K562 (cell line): ENCODE measurements around the gene SON.

Experiments
- ARID3B ChIP-seq: fragments of 250-450 bp; sonication (Bioruptor Pico); IDR thresholded peaks from 2 replicates; pipeline ENCODE4 v1.4.0; 2020; ENCODE audit warnings: borderline replicate concordance
- ATF4 ChIP-seq: fragments of 450-650 bp; formaldehyde crosslinking; IDR thresholded peaks from 2 replicates; pipeline ENCODE4 v1.4.0; 2022; ENCODE audit warnings: mild to moderate bottlenecking, moderate library complexity
- E2F8 ChIP-seq: fragments of 450-650 bp; IDR thresholded peaks from 2 replicates; pipeline ENCODE4 v1.7.1; 2018; ENCODE audit warnings: mild to moderate bottlenecking, low read depth; ENCODE audit not compliant: partially characterized antibody
- EP300 ChIP-seq: IDR thresholded peaks from 2 replicates; pipeline ENCODE4 v1.6.1; 2012; ENCODE audit warnings: low read length, improper control_type of control experiment
- EZH2 ChIP-seq: IDR thresholded peaks from 2 replicates; pipeline ENCODE4 v1.6.1; 2012; ENCODE audit warnings: low read depth, mild to moderate bottlenecking, inconsistent platforms, low read length, borderline replicate concordance
- FOXA1 ChIP-seq: fragments of 450-650 bp; IDR thresholded peaks from 2 replicates; pipeline ENCODE4 v1.6.1; 2016; ENCODE audit warnings: mild to moderate bottlenecking, borderline replicate concordance
- HDAC2 ChIP-seq: fragments of 450-650 bp; IDR thresholded peaks from 2 replicates; pipeline ENCODE4 v1.6.1; 2016; ENCODE audit warnings: mild to moderate bottlenecking
- POLR2AphosphoS5 ChIP-seq: IDR thresholded peaks from 2 replicates; pipeline ENCODE4 v1.6.1; 2011; ENCODE audit warnings: mild to moderate bottlenecking, low read depth, low read length, moderate library complexity; ENCODE audit not compliant: control insufficient read depth, insufficient read depth
- PRPF4 ChIP-seq: fragments of 200-400 bp; formaldehyde crosslinking; IDR thresholded peaks from one replicate; pipeline ENCODE4 v1.6.1; 2017; ENCODE audit warnings: low read length, low read depth, mild to moderate bottlenecking; ENCODE audit not compliant: insufficient read depth, poor library complexity, severe bottlenecking
- SRSF1 ChIP-seq: fragments of 200-400 bp; formaldehyde crosslinking; IDR thresholded peaks from 2 replicates; pipeline ENCODE4 v1.6.1; 2017; ENCODE audit warnings: mild to moderate bottlenecking, low read depth, low read length, moderate library complexity
- ZBTB33 ChIP-seq: sonication (generic); formaldehyde crosslinking; IDR thresholded peaks from 2 replicates; pipeline ENCODE4 v1.8.1; 2023; ENCODE audit warnings: mild to moderate bottlenecking, missing genetic modification reagents
- ZNF717 ChIP-seq: fragments of 250-450 bp; sonication (Bioruptor Pico); IDR thresholded peaks from 2 replicates; pipeline ENCODE4 v1.5.0; 2021
- TF ChIP-seq, protein P1 (sequence below): fragments of 450-650 bp; formaldehyde crosslinking; IDR thresholded peaks from 2 replicates; pipeline ENCODE4 v1.4.0; 2022; ENCODE audit warnings: missing genetic modification characterization

DNA sequence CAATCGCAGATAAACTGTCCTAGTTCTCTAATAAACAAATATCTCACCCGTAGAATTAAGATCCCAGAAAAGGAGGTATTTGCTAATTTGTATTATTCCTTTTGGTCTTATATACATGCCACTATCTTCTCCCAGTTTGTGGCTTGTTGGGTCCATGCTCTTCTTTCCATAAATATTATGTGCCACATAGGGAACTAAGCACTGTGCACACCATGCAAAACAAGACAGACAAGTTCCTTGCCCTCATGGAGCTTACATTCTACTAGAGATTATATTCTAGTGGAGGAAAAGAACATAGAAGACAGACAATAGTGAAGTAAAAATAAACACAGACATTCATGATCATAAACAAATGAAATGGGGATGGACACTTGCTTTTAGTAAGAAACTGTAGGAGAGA is 5.6 kb upstream of the SON start:
- TF ChIP-seq EP300, result no peak
- no peak for TF ChIP-seq SRSF1
- TF ChIP-seq E2F8, result no peak
- TF ChIP-seq HDAC2, result no peak
- no peak for TF ChIP-seq ARID3B (CRISPR knock-in tag)
- no peak for TF ChIP-seq PRPF4
- TF ChIP-seq, protein P1, sequence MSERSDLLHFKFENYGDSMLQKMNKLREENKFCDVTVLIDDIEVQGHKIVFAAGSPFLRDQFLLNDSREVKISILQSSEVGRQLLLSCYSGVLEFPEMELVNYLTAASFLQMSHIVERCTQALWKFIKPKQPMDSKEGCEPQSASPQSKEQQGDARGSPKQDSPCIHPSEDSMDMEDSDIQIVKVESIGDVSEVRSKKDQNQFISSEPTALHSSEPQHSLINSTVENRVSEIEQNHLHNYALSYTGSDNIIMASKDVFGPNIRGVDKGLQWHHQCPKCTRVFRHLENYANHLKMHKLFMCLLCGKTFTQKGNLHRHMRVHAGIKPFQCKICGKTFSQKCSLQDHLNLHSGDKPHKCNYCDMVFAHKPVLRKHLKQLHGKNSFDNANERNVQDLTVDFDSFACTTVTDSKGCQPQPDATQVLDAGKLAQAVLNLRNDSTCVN (CRISPR knock-in tag), result no peak
- no peak for TF ChIP-seq EZH2
- no peak for TF ChIP-seq FOXA1
- TF ChIP-seq ZNF717 (CRISPR knock-in tag), result no peak
- TF ChIP-seq ATF4 (CRISPR knock-in tag), result no peak
- no peak for TF ChIP-seq ZBTB33
- TF ChIP-seq POLR2AphosphoS5, result no peak
